ENCODE results near the gene BRD4.

Gene BRD4

DNA sequence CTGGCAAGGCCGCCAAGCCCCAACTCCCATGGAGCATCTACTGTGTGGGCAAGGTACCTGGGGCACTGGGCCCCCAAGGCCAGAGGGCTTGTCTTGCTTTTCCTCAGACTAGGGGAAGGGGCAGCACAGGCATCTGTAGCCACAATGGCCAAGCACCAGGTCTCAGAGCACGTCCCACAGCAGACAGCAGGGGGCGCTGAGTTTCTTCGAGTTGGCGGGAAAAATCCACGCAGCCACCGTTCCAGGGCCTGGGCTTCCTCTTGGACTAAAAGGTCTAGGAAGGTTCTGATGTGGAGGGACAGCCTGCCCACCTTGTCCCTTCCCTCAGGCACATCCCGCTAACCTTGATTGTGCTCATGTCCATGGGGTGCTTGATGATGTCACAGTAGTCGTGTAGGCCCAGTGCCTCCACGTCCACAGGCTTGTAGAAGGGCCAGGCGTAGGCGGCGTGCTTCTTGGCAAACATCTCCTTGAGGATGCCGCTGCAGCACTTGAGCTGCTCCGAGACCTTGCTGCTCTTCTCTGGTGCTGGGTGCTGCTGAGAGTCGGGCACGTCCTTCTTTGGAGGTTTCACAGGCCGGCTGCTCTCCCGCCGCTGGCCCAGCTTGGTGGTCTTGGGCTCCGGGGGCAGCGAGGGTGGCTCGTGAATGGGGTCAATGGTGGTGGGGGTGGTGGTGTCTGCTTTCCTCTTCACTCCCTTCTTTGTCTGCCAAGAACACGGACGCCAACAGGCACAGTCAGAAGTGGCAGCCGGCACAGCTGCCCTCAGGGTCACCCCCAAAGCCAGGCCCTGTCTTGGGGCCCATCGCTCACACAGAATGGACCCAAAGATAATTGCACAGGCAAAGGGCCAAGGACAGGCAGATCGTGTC is 68.0 kb downstream of the BRD4 start:
- no peak for DNase-seq

DNA sequence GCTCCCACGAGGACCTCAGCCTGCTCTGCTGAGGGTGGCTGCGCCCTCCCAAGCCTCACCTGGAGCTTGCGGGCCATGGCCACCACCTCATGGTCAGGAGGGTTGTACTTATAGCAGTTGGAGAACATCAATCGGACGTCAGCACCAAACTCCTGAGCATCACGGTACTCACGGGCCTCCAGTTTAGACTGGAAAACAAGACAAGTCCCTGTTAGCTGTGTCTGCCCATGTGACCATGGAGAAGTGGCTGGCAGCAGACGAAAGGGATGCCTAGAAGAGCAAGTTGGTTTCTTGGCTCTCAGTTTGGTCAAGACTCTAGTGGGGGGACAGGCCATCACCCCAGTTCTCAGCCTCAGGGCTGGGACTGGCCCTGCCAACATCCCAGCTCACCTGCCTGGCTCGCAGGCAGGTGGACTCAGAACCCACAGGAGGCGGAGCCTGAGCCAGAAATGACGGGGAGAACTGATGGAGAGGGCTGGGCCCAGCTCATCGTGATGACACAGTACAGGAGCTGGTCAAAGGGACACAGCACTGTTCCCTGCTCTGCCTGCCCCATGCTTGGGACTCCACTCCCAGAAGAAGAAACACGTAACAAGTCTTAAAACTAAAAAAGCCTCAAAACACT is 68.9 kb downstream of the BRD4 start:
- no peak for DNase-seq

DNA sequence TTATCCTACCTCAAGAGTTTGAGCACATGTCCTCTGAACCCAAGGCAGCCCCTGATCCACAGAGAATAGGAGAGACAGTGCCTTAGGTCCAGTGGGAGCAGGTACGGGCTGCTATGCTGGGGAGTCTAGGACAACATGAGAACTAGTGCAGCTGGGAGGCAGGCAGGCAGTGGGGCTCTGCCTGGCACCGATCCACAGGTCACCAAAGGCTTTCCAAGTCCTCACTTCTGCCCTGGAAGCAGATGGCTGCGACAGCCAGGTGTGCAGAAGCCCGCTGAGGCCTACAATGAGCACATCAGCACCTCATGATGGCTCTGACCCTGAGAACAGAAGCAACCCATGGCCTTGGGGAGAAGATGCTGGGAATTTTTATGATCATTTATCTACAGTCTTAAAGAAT is 70.3 kb downstream of the BRD4 start:
- no peak for DNase-seq

DNA sequence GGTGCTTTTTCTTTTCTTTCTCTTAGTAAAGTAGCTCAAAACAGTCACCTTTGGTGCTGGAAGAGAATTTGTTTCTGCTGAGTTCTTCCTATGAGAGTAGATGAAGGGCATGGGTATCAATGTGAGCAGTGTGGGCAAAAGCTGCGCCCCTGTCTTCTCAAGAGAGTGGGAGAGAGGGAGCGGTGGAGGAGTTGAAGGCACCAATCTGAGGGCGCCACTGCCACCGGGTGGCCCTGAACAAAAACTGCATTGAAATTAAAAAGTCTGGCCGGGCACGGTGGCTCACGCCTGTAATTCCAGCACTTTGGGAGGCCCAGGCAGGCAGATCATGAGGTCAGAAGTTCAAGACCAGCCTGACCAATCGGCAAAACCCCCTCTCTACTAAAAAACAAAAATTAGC is 71.4 kb downstream of the BRD4 start:
- DNase-seq, result no peak

DNA sequence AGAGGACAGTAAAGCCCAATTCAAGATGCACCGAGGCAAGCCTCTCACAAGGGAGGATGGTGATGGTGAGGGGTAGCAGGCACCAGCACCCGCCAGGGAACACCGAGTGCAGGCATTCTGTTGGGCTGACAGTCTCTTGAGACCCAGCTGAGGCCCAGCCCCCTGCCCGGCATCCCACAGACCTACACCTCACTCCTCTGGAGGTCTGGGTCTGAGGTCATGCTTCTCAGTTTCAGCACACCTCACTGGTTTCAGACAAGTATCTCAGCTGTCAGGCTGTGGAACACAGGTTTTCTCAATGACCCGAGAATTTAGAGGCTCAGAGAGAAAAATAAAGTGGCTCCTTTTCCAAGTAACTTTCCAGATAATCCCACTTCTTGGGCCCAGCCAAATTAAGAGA is 72.4 kb downstream of the BRD4 start:
- no peak for DNase-seq

DNA sequence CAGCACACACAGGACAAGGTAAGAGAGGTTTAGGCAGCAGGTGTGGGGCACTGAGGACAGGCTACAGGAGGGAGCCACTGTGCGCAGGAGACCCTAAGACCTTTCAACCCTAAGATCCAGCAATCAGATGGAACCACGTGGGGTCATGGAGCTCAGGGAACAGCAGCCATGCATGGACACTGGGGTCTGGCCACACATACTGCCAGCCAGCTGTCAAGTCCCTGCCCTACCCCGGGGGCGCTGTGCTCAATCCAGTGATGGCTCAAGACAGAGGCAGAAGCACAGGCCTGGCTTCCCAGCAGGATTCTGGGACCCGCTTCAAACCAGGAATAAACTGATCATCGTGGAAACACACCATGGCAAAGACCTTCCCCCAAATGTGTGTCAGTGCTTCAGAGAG is 74.6 kb downstream of the BRD4 start:
- DNase-seq, result no peak

DNA sequence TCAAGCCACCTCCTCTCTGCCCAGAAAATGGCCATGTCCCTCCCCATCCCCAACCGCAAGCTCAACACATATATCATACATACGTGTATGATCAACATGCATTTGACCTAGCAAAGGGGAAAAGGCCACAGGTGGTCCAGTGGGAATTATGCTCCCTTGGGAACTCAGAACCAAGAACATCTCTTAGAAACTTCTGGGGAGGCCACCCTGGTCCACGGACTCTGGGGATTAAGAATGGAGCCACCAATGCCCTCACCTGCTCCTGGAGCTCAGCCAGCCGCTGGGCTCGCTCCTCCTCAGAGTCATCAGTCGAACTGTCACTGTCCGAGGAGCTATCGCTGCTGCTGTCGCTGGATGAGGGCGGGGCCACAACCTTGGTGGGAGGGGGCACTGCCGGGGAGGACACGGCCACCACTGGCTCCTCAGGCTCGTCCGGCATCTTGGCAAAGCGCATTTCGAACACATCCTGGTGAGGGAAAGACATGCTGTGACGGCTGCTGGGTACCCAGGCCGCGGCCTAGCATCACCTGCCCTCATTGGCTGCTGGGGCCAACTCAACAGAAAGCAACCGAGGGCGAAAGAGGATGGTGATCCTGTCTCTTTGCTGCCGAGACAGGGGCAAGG is 75.5 kb downstream of the BRD4 start:
- DNase-seq, result no peak

DNA sequence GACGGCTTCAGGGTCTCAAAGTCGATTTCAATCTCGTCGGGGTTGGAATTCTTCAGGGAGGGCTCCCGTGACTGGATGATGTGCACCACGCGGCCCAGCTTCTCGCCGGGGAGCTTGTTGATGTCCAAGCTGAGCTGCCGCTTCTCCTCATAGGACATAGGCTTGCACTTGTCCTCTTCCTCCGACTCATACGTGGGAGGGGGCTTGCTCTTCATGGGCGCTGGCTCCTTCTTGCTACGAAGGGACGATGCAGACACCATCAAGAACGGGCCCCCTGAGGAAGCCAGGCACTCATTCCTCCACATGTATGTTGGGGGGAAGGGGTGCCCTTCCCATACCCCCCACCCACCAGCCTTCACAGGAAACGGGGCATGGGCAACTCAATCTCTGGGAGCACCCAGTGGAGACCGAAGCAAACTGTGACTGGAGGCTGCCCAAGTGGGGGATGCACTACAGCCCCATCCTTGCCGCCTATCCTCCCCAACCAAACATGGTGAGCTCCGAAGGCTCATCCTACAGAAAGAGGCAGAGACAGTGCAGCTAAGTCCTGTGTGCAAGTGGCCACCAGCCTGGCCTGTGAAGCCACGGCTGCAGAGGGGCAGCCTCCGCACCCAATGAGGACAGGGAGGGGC is 76.9 kb downstream of the BRD4 start:
- DNase-seq, result no peak

DNA sequence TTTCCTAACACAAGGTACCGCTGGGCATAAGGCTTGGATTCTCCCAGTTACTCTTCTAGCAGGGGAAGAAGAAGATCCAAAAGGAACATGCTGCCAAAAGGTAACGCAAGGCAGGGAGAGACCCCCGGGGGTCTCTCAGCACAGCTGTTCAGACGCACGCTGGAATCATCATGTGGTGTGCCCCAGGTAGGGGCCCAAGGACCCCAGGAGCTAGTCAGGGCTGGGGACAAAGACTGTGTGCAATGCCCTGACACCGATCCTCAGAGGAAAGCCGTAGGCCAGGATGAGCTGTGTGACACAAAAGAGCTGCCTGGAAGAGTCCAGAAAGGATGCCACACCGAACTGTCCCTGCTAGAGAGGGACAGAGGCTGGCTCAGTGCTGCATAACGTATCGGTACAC is 77.8 kb downstream of the BRD4 start:
- no peak for DNase-seq

DNA sequence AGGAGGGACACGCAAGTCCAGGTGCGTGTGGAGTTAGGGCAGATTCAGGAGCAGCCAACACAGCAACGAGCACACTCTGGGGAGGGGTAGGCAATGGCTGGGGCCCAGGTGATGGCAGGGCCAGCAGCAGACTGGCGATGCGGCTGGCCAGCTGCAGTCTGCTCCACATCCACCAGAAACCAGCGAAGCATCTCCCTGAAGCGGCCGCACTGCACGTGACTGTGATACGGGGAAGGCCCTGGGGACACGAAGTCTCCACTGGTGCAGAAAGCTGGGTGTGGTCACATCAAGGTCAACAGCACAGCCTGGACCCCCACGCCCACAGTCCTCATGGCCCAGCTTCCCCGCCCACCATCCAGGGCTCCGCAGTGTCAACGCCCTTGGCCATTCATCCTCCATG is 78.8 kb downstream of the BRD4 start:
- DNase-seq, result no peak

DNA sequence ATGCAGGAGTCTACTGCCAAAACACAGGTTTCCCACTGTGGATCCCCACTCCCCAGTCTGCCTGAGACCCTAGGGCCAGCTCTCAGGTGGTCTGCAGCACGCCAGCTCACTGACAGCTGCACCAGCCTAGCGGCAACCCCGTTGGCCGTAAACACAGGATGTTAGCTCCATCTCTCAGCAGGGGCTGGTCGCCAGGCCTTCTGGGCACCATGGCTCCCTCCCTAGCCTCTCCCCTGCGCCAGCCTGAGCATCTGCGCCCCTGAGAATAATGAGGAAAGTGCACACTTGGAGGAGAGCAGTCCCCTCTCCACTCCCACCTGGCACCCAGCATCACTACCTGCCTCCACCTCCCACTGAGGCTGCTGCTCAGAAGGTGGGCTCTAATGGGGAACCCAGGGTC is 79.3 kb downstream of the BRD4 start:
- no peak for DNase-seq

DNA sequence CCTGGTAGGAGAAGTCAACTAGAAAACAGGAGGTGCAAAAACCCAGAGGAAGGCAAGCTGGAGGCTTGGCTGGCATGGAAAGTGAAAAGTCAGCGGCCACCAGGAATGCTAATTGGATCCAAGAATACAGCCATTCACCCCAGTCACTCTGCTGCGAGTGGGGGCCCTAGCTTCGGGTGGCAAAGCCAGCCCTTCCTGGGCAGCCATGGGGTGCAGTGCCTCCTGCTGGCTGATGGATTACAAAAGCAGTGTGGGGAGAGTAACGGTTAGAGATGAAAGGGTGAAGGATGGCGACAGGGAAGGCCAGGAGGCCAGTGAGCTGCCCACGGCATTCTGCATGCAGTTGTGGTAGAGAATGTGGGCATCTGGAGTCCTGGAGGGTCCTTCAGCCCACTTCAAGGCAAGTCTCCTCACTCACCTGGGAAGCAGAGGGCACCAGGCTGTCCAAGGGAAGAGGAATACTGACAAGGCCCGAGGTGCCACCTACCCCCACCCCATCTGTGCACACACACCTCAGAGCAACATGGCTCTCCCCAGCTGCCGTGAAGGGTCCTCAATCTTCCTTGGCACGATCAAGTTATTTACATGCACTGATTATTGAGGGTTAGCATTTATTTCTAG is 79.8 kb downstream of the BRD4 start:
- no peak for DNase-seq

DNA sequence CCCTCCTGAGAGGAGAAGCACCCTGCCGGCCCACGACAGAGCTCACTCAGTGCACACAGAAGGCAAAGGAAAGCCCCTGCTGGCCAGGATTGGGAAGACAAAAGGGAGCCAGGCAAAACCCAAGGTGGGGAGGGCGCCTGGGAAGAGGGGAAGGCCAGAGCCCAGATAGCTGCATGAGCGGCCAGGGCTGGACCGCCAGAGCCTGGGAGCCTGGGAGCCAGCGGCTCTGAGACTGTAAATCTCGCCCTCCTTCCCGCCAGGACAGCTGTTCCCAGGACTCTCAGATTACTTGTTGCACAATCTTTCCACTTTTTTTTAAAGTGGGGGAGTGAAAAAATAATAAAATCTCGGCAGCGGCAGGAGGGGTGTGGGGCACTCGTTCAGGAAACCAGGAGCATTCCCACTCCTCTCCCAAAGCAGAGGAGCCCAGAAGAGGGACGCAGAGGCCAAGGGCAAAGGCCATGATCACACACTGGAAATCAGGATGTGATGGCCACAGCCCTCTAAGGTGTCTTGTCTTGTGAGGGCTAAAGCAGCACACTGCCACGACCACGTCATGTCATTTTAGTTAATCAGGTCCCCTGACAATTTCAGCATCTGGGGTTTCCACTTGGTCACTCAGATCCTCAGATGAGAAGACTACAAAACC is 80.5 kb downstream of the BRD4 start:
- no peak for DNase-seq

DNA sequence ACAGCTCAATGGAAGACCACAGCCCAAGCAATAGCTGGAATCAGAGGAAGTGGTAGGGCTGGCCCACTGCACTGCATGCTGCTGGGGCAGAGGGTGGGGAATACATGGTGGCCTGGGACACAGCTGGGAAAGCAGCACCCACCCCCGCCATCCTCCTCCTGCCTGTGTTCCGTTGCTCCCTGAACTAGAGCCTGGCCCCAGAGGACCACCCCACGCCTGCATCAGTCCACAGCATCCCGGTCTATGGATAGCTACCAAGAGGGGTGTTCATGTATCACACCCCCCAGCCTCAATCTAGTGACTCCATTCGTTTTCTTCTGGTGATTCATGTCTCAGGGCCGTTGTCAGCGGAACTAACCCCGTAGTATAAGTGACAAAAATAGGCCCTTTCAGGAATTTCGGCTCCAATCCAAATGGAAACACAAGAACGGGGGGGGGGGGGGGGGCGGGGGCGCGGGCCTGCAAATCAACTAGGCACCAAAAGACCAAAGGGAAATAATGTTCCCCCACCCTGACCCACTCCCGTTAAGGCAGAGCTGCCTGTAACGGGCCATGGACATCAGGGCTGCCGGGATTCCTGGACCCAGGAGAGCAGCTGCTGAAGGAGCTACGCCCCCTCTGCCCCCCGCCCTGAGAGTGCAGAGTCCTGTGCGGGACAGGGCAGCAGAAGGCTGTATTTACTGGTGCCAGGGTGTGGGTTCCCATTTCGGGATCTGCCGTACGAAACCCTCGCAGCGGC is 81.2 kb downstream of the BRD4 start:
- DNase-seq, result no peak

DNA sequence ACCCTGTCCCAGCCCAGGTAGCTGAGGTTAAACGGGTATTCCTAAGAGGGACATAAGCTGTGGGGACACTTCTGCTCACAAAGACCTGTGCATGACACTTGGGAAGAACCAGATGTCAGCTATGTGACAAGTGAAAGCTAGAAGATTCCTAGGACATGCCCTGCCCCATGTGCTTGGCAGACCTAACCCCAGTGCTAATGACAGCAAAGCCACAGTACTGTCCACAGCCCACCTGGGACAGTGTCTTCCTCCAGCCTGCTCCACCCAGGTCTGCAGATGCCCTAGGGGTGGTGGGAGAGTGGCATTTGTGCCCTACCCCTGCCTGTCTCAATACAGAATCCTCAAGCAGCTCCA is 81.7 kb downstream of the BRD4 start:
- DNase-seq, result no peak

DNA sequence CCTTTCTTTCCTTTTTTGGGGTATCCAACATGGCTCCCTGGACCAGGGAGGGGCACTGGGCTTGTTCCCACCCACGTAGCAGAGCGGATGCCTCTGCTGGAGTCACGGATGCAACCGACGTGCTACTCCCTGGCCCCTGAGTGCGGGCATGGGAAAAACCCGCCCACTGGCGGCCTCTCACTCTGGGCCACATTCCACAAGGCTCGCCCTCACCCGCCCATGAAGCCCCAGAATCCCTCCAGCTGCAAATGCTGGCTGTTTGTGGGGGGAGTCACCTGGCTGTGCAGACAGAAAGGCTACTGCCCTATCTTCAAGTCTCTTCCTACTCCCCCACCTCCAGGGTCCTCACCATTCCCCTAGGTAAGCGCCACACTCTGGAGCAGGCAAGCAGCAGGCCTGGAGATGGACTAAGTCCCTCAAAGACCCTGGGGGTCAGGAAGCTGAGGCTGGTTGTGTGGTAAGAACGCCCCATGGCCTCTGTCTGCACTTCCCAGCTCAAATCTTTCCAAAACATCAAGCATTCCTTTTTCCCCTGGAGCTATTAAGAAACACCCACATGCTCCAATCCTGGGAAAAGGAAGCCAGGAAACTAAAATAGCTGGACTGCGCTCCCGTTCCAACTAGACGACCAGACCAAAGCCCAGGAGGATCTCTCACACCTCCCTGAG is 82.2 kb downstream of the BRD4 start:
- DNase-seq, result no peak

DNA sequence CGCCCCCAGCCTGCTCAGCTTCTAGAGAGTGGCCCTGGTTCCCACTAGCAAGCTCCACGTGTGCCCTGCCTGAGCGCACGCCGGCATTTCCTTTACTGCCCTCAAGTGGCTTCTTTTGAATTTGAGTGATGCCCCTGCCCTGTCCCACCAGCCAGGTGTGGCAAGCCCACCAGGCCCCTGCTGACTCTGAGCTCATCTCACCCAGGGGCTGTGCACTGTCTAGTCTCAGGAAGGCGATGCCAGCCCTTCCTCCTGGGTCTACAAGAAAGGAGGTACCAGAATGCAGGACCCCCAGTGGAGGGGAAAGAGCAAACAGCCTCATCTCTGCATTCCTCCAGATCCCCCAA is 82.8 kb downstream of the BRD4 start:
- no peak for DNase-seq

DNA sequence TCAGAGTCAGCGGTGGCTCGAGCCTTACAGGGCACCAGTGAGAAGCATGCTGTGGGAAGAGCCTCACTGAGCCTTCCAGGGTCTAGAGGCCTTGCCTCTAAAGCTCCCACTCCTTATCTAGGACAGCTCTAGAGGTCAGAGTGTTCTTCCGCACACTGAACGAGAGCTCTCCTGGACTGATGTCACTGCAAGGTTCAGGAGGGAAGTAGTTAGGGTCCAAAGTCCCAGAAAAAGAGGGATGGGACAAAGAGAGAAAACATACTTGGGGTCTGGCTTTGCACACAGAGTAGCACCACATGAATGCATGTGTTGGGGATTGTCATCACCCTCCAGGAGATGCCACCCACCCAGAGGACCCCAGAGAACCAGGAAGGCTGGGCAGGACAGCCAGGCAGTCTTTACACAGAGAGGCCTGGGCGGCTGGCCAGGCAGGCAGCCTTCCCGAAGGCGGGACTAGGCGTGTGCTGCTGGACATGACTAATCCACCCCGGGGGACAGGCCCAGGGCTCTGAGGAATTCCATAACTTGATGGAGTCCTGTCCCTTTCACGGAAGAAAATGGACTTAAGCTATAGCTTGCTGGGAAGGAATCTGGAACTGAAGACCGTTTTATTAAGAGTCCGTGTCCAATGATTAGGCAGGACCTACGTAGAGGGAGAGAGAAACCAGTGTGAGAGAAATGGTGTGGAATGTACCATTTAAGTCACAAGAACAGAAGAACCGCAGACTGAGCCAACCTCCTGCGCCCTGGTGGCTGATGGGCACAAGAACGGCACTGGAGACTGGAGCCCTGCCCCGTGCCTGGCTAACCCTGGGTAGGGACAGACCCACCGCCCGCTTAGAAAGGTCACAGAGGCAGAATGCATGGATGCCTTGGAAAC is 83.5 kb downstream of the BRD4 start:
- no peak for DNase-seq

DNA sequence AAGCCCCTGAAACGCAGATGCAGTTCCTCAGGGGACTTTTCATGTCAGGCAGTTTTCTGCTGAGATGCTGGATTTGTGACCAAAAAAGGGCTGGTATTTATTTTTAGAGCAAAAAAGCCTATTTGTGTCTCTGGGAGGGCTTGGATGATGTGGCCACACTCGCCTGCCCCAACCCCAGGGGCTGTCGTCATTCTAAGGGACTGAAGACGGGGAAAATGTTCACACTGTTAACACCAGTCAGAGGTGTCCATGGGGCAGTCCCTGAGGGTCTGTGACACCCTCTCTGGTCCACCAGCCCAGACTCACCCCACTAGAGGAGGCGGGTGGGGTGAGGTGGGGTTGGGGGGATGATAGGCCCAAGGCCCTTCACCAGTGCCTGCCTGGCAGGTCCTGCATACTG is 84.2 kb downstream of the BRD4 start:
- DNase-seq, result no peak
